ENCODE data around the gene ISM1.
A peak's percentile ranks its signal among the peaks of the same experiment; 100 is the strongest.

The ISM1 gene

GRCh38 chr20:13285408-13285807 is 64.3 kb downstream of the ISM1 start:
- peak in 1 of 2 experiments; percentile 17 for DNase-seq

GRCh38 chr20:13286052-13286451 is 65.0 kb downstream of the ISM1 start:
- DNase-seq = no peak

- no peak for DNase-seq
These were observed 65.5 kb downstream of the ISM1 start for GRCh38 chr20:13286607-13287006.

- no peak for DNase-seq
These were observed 67.3 kb downstream of the ISM1 start for GRCh38 chr20:13288357-13288756.

GRCh38 chr20:13289031-13289430 is 68.0 kb downstream of the ISM1 start:
- no peak for DNase-seq

GRCh38 chr20:13290724-13291123 is 69.7 kb downstream of the ISM1 start:
- no peak for DNase-seq

- DNase-seq = no peak
These were observed 70.1 kb downstream of the ISM1 start for GRCh38 chr20:13291157-13291556.

- no peak for DNase-seq
These were observed 71.3 kb downstream of the ISM1 start for GRCh38 chr20:13292201-13292885.

- DNase-seq = no peak
These were observed 73.4 kb downstream of the ISM1 start for GRCh38 chr20:13294522-13294921.

- no peak for DNase-seq
These were observed 74.6 kb downstream of the ISM1 start for GRCh38 chr20:13295637-13296036.

GRCh38 chr20:13296070-13296469 is 75.0 kb downstream of the ISM1 start:
- DNase-seq = no peak

- DNase-seq = no peak
These were observed 76.2 kb downstream of the ISM1 start for GRCh38 chr20:13297147-13297899.

GRCh38 chr20:13298692-13299373 is 77.8 kb downstream of the ISM1 start:
- DNase-seq = no peak

- DNase-seq = no peak
These were observed 78.3 kb downstream of the ISM1 start for GRCh38 chr20:13299401-13299800.

- DNase-seq = no peak
These were observed 80.5 kb downstream of the ISM1 start for GRCh38 chr20:13301596-13301995.

GRCh38 chr20:13302647-13303450 is 81.8 kb downstream of the ISM1 start:
- peak; percentile 21 to 38 for DNase-seq

GRCh38 chr20:13305284-13305683 is 84.2 kb downstream of the ISM1 start:
- no peak for DNase-seq

- no peak for DNase-seq
These were observed 86.6 kb downstream of the ISM1 start for GRCh38 chr20:13307562-13308163.

GRCh38 chr20:13312300-13312699 is 91.2 kb downstream of the ISM1 start:
- DNase-seq = no peak

- DNase-seq = no peak
These were observed 92.1 kb downstream of the ISM1 start for GRCh38 chr20:13313201-13313600.

- no peak for DNase-seq
These were observed 96.4 kb downstream of the ISM1 start for GRCh38 chr20:13317439-13317838.

GRCh38 chr20:13318871-13319521 is 97.9 kb downstream of the ISM1 start:
- no peak for DNase-seq

Measured in NCI-H446 (cell line).